ENCODE measurements around the gene C18orf32. TPM values are rescaled to one million over a fixed set of nuclear protein-coding genes. Genes with fewer than 3 reads are reported as not detected.
"Not testable (repeated sequence)": the region's sequence is repeated elsewhere in the genome, so short reads cannot be mapped to it uniquely, and the experiment has no call there.

C18orf32 gene
- total RNA-seq, 4 donors from 2014 or later = 8.3 to 51.3 (median 26.5) TPM

- H3K36me3 ChIP-seq = no peaks in the 10 kb centered on the region
- no peak for DNase-seq
- no peak for TF ChIP-seq POLR2A (IDR thresholded peaks at IDR 0.05)
- TF ChIP-seq CTCF (IDR thresholded peaks at IDR 0.05) = no peak
- H3K4me3 ChIP-seq = no peak overlapping the region
- no peaks in the 10 kb centered on the region for H3K27me3 ChIP-seq
- no peaks in the 10 kb centered on the region for H3K9me3 ChIP-seq
- no peak overlapping the region for H3K27ac ChIP-seq
- no peaks in the 10 kb centered on the region for H3K4me1 ChIP-seq
Observed at GRCh38 chr18:49525981-49526380, 38.9 kb upstream of the C18orf32 start.

GRCh38 chr18:49524951-49525350 is 37.9 kb upstream of the C18orf32 start:
- H3K4me3 ChIP-seq = no peak overlapping the region
- H3K36me3 ChIP-seq = no peaks in the 10 kb centered on the region
- H3K27me3 ChIP-seq = no peaks in the 10 kb centered on the region
- DNase-seq = no peak
- H3K4me1 ChIP-seq = no peaks in the 10 kb centered on the region
- H3K27ac ChIP-seq = no peak overlapping the region
- TF ChIP-seq CTCF (IDR thresholded peaks at IDR 0.05) (no peak), POLR2A (IDR thresholded peaks at IDR 0.05) (no peak)
- no peaks in the 10 kb centered on the region for H3K9me3 ChIP-seq

GRCh38 chr18:49524349-49524748 is 37.3 kb upstream of the C18orf32 start:
- Histone ChIP-seq H3K4me3 (no peak overlapping the region), H3K36me3 (no peaks in the 10 kb centered on the region), H3K27ac (no peak overlapping the region), H3K4me1 (no peaks in the 10 kb centered on the region), H3K27me3 (no peaks in the 10 kb centered on the region), H3K9me3 (no peaks in the 10 kb centered on the region)
- TF ChIP-seq POLR2A (IDR thresholded peaks at IDR 0.05) (no peak), CTCF (IDR thresholded peaks at IDR 0.05) (no peak)
- no peak for DNase-seq

GRCh38 chr18:49523580-49524093 is 36.6 kb upstream of the C18orf32 start:
- H3K4me1 ChIP-seq, DNase-seq, H3K9me3 ChIP-seq, H3K4me3 ChIP-seq, H3K27ac ChIP-seq, H3K27me3 ChIP-seq, H3K36me3 ChIP-seq: not testable (repeated sequence)

- Histone ChIP-seq H3K9me3 (no peaks in the 10 kb centered on the region), H3K27ac (no peak overlapping the region), H3K36me3 (no peaks in the 10 kb centered on the region), H3K4me3 (no peak overlapping the region), H3K4me1 (no peaks in the 10 kb centered on the region), H3K27me3 (no peaks in the 10 kb centered on the region)
- TF ChIP-seq CTCF (IDR thresholded peaks at IDR 0.05) = no peak
- TF ChIP-seq POLR2A (IDR thresholded peaks at IDR 0.05) = no peak
- DNase-seq = no peak
Observed at GRCh38 chr18:49521216-49521835, 34.3 kb upstream of the C18orf32 start.

GRCh38 chr18:49520661-49521145 is 33.7 kb upstream of the C18orf32 start:
- no peak for TF ChIP-seq POLR2A (IDR thresholded peaks at IDR 0.05)
- no peak for TF ChIP-seq CTCF (IDR thresholded peaks at IDR 0.05)
- DNase-seq = no peak
- Histone ChIP-seq H3K9me3 (no peaks in the 10 kb centered on the region), H3K27ac (no peak overlapping the region), H3K36me3 (no peaks in the 10 kb centered on the region), H3K4me1 (no peaks in the 10 kb centered on the region), H3K4me3 (no peak overlapping the region), H3K27me3 (no peaks in the 10 kb centered on the region)

All from Peyer's patch (tissue), 4 donors.